IPS-18a (cell line): ENCODE measurements around the gene HERC5.

Source experiments
- H3K27ac ChIP-seq: one replicate; pipeline ENCODE4 v1.5.1; 2013; ENCODE audit warnings: low read length
- H3K27me3 ChIP-seq: one replicate; pipeline ENCODE4 v1.6.1; 2013; ENCODE audit warnings: mild to moderate bottlenecking, low read length; ENCODE audit not compliant: control insufficient read depth, insufficient read depth
- H3K36me3 ChIP-seq: one replicate; pipeline ENCODE4 v1.6.1; 2013; ENCODE audit warnings: low read depth, low read length; ENCODE audit not compliant: control insufficient read depth
- H3K4me1 ChIP-seq: one replicate; pipeline ENCODE4 v1.6.1; 2013; ENCODE audit warnings: low read depth, low read length; ENCODE audit not compliant: control insufficient read depth
- H3K4me3 ChIP-seq: one replicate; pipeline ENCODE4 v1.5.1; 2013; ENCODE audit warnings: low read length
- H3K9ac ChIP-seq: one replicate; pipeline ENCODE4 v1.6.1; 2013; ENCODE audit warnings: mild to moderate bottlenecking, low read length, moderate library complexity
- H3K9me3 ChIP-seq: one replicate; pipeline ENCODE4 v1.6.1; 2013; ENCODE audit warnings: low read depth, low read length; ENCODE audit not compliant: control insufficient read depth

The HERC5 gene

GRCh38 chr4:88489100-88489761 is 32.3 kb downstream of the HERC5 start:
- Histone ChIP-seq H3K4me1 (no peaks in the 10 kb centered on the region), H3K9ac (no peak overlapping the region), H3K9me3 (no peaks in the 10 kb centered on the region), H3K27me3 (no peaks in the 10 kb centered on the region), H3K4me3 (no peak overlapping the region), H3K36me3 (no peaks in the 10 kb centered on the region), H3K27ac (no peak overlapping the region)

- Histone ChIP-seq H3K4me3 (no peak overlapping the region), H3K36me3 (no peaks in the 10 kb centered on the region), H3K9me3 (no peaks in the 10 kb centered on the region), H3K27ac (no peak overlapping the region), H3K27me3 (no peaks in the 10 kb centered on the region), H3K9ac (no peak overlapping the region), H3K4me1 (no peaks in the 10 kb centered on the region)
Observed at GRCh38 chr4:88497859-88498409, 41.0 kb downstream of the HERC5 start.

DNA sequence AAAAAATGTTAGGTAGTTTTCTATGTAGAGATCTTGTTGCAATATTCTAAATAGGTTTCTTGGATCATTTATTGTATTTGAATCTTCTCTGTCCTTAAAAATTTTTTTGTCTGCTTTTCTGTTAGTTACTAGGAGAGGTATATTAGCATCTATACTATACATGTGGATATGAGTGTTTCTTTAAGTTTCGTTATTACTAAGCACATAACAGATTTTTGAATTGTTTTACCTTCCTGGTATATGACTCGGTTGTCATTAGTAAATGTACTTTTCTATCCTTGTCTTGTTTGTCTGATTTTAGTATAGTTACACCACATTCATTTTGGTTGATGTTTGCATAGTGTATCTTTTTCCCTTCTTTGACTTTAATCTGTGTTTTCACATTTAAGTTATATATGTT is 46.4 kb downstream of the HERC5 start:
- no peaks in the 10 kb centered on the region for H3K27me3 ChIP-seq
- H3K9ac ChIP-seq = no peak overlapping the region
- H3K4me3 ChIP-seq = no peak overlapping the region
- H3K27ac ChIP-seq = no peak overlapping the region
- H3K4me1 ChIP-seq = no peaks in the 10 kb centered on the region
- no peaks in the 10 kb centered on the region for H3K36me3 ChIP-seq
- H3K9me3 ChIP-seq = no peaks in the 10 kb centered on the region

DNA sequence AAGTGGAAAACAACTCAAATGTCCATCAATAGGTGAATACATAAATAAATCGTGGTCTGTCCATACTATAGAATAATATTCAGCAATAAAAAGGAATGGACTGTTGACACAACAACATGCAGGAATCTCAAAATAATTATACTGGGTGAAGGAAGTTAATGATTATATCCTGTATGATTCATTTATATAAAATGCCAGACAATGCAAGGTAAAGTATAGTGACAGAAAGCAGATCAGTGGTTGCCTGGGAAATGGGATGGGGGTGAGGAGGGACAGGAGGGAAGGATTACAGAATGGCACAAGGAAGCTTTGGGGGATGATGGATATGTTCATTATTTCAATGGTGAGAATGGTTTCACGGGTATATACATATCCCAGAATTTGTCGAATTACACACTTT is 54.3 kb downstream of the HERC5 start:
- Histone ChIP-seq H3K4me1 (no peaks in the 10 kb centered on the region), H3K9ac (no peak overlapping the region), H3K27me3 (no peaks in the 10 kb centered on the region), H3K36me3 (no peaks in the 10 kb centered on the region), H3K9me3 (no peaks in the 10 kb centered on the region), H3K27ac (no peak overlapping the region), H3K4me3 (no peak overlapping the region)

DNA sequence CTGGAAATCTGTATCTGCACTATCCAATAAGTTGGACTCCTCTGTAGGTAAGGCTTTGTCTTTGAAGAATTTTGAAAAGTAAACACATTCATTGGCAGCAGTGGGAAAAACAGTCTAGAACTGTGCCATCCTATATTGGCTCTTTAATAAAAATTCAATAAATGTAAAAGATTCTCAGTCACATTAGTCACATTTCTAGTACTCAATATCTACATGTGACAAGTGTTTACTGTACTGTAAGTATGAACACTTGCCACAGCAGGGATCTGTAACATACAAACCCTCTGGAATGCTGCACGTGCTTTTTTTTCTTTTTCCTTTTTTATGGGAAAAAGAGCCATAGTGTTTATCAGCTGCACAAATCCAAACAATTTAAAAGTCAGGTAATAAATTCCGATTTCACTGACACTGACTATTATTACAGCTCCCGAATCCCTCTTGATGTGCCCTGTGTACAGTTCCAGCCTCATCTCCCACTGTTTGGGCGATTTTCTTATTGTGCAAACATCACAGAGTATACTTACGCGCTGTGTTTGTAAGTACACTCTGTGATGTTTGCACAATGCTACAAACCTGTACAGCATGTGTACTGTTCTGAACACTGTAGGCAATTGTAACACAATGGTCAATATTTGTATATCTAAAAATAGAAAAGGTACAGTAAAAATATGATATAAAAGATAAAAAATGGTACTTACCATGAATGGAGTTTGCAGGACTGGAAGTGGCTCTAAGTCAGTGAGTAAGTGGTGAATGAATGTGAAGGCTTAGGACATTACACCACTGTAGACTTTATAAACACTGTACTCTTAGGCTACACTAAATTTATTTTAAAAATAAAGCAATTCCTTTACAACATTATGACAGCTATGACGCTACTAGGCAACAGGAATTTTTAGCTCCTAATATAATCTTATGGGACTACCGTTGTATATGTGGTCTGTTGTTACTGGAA is 57.9 kb downstream of the HERC5 start:
- no peak overlapping the region for H3K9ac ChIP-seq
- no peak overlapping the region for H3K4me3 ChIP-seq
- no peak overlapping the region for H3K27ac ChIP-seq
- no peaks in the 10 kb centered on the region for H3K27me3 ChIP-seq
- peaks cover under 1% of the 10 kb centered on the region for H3K36me3 ChIP-seq
- H3K4me1 ChIP-seq = no peaks in the 10 kb centered on the region
- no peaks in the 10 kb centered on the region for H3K9me3 ChIP-seq

DNA sequence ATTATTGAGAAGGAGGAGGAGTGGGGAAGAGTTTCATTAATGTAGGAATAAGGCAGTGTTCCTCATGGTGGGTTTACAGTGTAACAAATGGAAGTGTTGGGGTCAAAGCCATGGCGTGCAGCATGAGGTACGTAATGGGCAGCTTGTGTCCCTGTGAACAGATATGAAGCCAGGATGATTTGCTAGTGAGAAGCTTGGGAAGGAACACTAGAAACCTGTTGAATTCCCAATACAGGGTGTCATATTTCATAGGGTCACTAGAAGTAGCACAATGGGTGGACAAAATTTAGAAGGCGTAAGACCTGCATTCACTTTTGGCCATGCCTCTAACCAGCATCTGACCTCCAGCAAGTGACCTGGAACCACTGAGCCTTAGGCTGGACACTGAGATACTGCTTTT is 59.8 kb downstream of the HERC5 start:
- Histone ChIP-seq H3K36me3 (peaks cover 18% of the 10 kb centered on the region), H3K4me1 (no peaks in the 10 kb centered on the region), H3K4me3 (no peak overlapping the region), H3K27me3 (no peaks in the 10 kb centered on the region), H3K27ac (no peak overlapping the region), H3K9ac (no peak overlapping the region), H3K9me3 (no peaks in the 10 kb centered on the region)

- H3K4me3 ChIP-seq = no peak overlapping the region
- no peaks in the 10 kb centered on the region for H3K27me3 ChIP-seq
- H3K9me3 ChIP-seq = no peaks in the 10 kb centered on the region
- peaks cover 19% of the 10 kb centered on the region for H3K36me3 ChIP-seq
- H3K27ac ChIP-seq = no peak overlapping the region
- H3K4me1 ChIP-seq = peaks cover 7% of the 10 kb centered on the region
- no peak overlapping the region for H3K9ac ChIP-seq
Observed at GRCh38 chr4:88517825-88518224, 60.9 kb downstream of the HERC5 start.

DNA sequence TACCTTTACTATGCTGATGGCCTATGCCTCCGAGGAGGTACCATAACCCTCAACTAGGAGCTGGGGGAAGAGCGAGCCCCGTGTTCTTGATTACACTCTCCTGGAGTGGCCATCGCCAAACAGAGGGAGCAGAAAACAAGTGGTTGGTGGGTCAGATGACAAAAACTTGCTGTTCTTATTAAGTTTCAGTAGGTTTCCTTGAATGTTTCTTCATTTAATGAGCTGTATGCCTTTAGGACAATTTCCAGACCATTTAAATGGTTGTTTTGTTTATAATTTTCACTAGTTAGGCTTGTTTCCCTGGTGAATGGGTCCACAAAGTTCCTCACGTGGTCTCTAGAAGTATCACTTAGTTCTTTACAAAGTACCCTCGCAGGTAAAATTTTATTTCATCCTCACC is 62.0 kb downstream of the HERC5 start:
- no peak overlapping the region for H3K9ac ChIP-seq
- H3K9me3 ChIP-seq = no peaks in the 10 kb centered on the region
- peaks cover 8% of the 10 kb centered on the region for H3K4me1 ChIP-seq
- peaks cover 19% of the 10 kb centered on the region for H3K36me3 ChIP-seq
- H3K27me3 ChIP-seq = no peaks in the 10 kb centered on the region
- no peak overlapping the region for H3K4me3 ChIP-seq
- no peak overlapping the region for H3K27ac ChIP-seq

GRCh38 chr4:88522702-88523324 is 65.9 kb downstream of the HERC5 start:
- Histone ChIP-seq H3K4me1 (peaks cover 16% of the 10 kb centered on the region), H3K9ac (peak overlapping the region; percentile 89), H3K27ac (peak overlapping the region; percentile 17), H3K27me3 (no peaks in the 10 kb centered on the region), H3K4me3 (peak overlapping the region; percentile 90), H3K36me3 (peaks cover 19% of the 10 kb centered on the region), H3K9me3 (no peaks in the 10 kb centered on the region)

DNA sequence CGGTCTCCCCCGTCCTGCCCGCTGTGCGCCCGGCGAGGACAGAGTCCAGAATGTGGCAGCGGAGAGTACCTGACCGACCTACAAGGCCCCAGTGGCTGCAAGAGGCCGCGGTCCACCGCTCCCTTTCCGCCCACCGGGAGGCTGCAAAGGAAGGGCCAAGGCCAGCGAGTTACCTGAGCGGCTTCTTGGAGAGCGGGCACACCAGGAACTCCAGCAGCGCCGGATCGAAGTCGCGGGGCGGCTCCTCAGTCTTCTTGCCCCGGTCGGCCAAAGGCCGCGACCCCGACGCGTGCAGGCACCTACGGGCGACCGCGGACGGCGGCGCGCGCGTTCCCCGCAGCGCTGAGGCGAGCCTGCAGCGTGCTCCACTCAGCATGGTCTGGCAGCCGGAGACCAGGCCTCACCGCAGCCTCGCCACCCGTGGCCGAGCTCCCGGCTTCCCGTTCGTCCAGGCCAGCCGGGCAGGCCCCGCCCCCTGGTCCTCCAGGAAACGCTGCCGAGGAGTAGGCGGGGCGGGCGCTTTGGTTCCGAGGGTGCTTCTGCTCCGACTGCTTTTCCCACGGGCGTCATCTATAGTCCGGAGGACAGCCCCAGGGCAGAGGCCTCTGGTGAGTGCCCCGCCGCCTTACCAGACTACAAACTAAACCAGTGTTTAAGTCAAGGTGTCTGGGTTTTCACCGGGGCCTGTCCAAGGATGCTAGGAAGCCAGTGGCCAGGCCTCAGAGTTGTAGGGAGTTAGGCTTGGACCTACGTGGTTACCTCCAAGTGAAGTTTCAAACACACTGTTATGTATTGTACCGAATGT is 66.6 kb downstream of the HERC5 start, which contains the start of gene PYURF:
PYURF (minus strand) TSS at position 452 of the 805 bp plus-strand sequence; CDS start at position 376, 76 bp downstream.
- H3K4me1 ChIP-seq = peaks cover 16% of the 10 kb centered on the region
- no peaks in the 10 kb centered on the region for H3K9me3 ChIP-seq
- no peaks in the 10 kb centered on the region for H3K27me3 ChIP-seq
- peak within 1 kb of the TSS; percentile 90 for H3K4me3 ChIP-seq
- peak within 1 kb of the TSS; percentile 24 for H3K27ac ChIP-seq
- H3K9ac ChIP-seq = peak within 1 kb of the TSS; percentile 89
- H3K36me3 ChIP-seq = peaks cover 19% of the 10 kb centered on the region
